SU-DHL-6 (cell line): ENCODE measurements around the gene SSR4.

Experiments
- H2AFZ ChIP-seq: fragments of 200-600 bp; sonication (generic); 2 replicates; pipeline ENCODE4 v1.6.1; 2014; ENCODE audit warnings: low read depth, mild to moderate bottlenecking, moderate library complexity, mixed read lengths, antibody characterized with exemption, low read length; ENCODE audit not compliant: severe bottlenecking
- H3F3A ChIP-seq: fragments of 200-600 bp; shearing (Covaris generic); 2 replicates; pipeline ENCODE4 v1.6.0; 2016; ENCODE audit warnings: antibody characterized with exemption, mild to moderate bottlenecking; ENCODE audit not compliant: insufficient read depth
- H3K27ac ChIP-seq: fragments of 200-600 bp; sonication (generic); 2 replicates; pipeline ENCODE4 v1.5.1; 2016; ENCODE audit warnings: low read depth, mild to moderate bottlenecking, low read length, moderate library complexity, mixed read lengths
- H3K27me3 ChIP-seq: fragments of 200-600 bp; sonication (generic), shearing (Covaris generic); 2 replicates; pipeline ENCODE4 v1.6.0; 2014; ENCODE audit warnings: mild to moderate bottlenecking, low read length
- H3K36me3 ChIP-seq: fragments of 200-600 bp; sonication (generic); 2 replicates; pipeline ENCODE4 v1.6.1; 2014; ENCODE audit warnings: mild to moderate bottlenecking, low read length, mixed read lengths
- H3K4me2 ChIP-seq: fragments of 300-600, 200-600 bp; shearing (Covaris generic), sonication (generic); 2 replicates; pipeline ENCODE4 v1.6.0; 2014; ENCODE audit warnings: low read length, low read depth, mild to moderate bottlenecking; ENCODE audit not compliant: poor library complexity, severe bottlenecking
- H3K4me3 ChIP-seq: fragments of 200-600 bp; sonication (generic); 2 replicates; pipeline ENCODE4 v1.5.1; 2014; ENCODE audit warnings: antibody characterized with exemption, low read length, mild to moderate bottlenecking, mixed read lengths; ENCODE audit not compliant: insufficient read depth, poor library complexity, severe bottlenecking
- H3K79me2 ChIP-seq: fragments of 200-600 bp; sonication (generic); 2 replicates; pipeline ENCODE4 v1.6.1; 2014; ENCODE audit warnings: mild to moderate bottlenecking, low read length, moderate library complexity; ENCODE audit not compliant: insufficient read depth
- H3K9ac ChIP-seq: fragments of 200-600 bp; sonication (generic); 2 replicates; pipeline ENCODE4 v1.7.0; 2014; ENCODE audit warnings: mild to moderate bottlenecking, low read length
- H3K9me2 ChIP-seq: fragments of 200-600 bp; sonication (generic); replicated peaks from 2 replicates; pipeline ENCODE4 v1.6.1; 2014; ENCODE audit warnings: low read length; ENCODE audit not compliant: insufficient read depth
- H3K9me3 ChIP-seq: fragments of 200-600 bp; sonication (generic); 2 replicates; pipeline ENCODE4 v1.6.1; 2014; ENCODE audit warnings: low read length, mixed read lengths; ENCODE audit not compliant: insufficient read depth
- H4K20me1 ChIP-seq: fragments of 200-600 bp; sonication (generic); 2 replicates; pipeline ENCODE4 v1.6.1; 2014; ENCODE audit warnings: low read depth, mild to moderate bottlenecking, antibody characterized with exemption, low read length, moderate library complexity, mixed read lengths
- EZH2phosphoT487 ChIP-seq: fragments of 200-600 bp; sonication (generic), shearing (Covaris generic); conservative IDR thresholded peaks from 2 replicates; pipeline ENCODE4 v1.6.1; 2018; ENCODE audit warnings: mild to moderate bottlenecking, antibody characterized with exemption, low read length, moderate library complexity, mixed read lengths
- TF ChIP-seq, protein P1 (sequence below): fragments of 200-600 bp; sonication (generic); IDR thresholded peaks from one replicate; pipeline ENCODE4 v1.5.1; 2017; ENCODE audit warnings: antibody characterized with exemption, mild to moderate bottlenecking, low read length, moderate library complexity; ENCODE audit not compliant: insufficient read depth, poor library complexity, severe bottlenecking

SSR4 gene

DNA sequence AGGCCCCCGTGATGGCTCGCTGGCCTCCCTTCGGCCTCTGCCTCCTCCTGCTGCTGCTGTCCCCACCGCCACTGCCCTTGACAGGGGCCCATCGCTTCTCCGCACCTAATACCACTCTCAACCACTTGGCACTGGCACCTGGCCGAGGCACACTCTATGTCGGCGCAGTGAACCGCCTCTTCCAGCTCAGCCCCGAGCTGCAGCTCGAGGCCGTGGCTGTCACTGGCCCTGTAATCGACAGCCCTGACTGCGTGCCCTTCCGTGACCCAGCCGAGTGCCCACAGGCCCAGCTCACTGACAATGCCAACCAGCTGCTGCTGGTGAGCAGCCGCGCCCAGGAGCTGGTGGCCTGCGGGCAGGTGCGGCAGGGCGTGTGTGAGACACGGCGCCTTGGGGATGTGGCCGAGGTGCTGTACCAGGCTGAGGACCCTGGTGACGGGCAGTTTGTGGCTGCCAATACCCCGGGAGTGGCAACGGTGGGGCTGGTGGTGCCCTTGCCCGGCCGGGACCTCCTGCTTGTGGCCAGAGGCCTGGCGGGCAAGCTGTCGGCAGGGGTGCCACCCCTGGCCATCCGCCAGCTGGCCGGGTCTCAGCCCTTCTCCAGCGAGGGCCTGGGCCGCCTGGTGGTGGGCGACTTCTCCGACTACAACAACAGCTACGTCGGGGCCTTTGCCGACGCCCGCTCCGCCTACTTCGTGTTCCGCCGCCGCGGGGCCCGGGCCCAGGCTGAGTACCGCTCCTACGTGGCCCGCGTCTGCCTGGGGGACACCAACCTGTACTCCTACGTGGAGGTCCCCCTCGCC, 27.4 kb upstream of the SSR4 start:
- H4K20me1 ChIP-seq, result no peaks in the 10 kb centered on the region
- H3K9me3 ChIP-seq, result no peaks in the 10 kb centered on the region
- H3K9ac ChIP-seq, result no peak overlapping the region
- H3K36me3 ChIP-seq, result no peaks in the 10 kb centered on the region
- H3K27me3 ChIP-seq, result no peaks in the 10 kb centered on the region
- H3F3A ChIP-seq, result no peaks in the 10 kb centered on the region
- H3K79me2 ChIP-seq, result no peaks in the 10 kb centered on the region
- no peak overlapping the region for H2AFZ ChIP-seq
- no peak overlapping the region for H3K4me3 ChIP-seq
- H3K27ac ChIP-seq, result no peak overlapping the region
- no peaks in the 10 kb centered on the region for H3K9me2 ChIP-seq
- no peak overlapping the region for H3K4me2 ChIP-seq
- TF ChIP-seq EZH2phosphoT487, result no peak
- TF ChIP-seq, protein P1, sequence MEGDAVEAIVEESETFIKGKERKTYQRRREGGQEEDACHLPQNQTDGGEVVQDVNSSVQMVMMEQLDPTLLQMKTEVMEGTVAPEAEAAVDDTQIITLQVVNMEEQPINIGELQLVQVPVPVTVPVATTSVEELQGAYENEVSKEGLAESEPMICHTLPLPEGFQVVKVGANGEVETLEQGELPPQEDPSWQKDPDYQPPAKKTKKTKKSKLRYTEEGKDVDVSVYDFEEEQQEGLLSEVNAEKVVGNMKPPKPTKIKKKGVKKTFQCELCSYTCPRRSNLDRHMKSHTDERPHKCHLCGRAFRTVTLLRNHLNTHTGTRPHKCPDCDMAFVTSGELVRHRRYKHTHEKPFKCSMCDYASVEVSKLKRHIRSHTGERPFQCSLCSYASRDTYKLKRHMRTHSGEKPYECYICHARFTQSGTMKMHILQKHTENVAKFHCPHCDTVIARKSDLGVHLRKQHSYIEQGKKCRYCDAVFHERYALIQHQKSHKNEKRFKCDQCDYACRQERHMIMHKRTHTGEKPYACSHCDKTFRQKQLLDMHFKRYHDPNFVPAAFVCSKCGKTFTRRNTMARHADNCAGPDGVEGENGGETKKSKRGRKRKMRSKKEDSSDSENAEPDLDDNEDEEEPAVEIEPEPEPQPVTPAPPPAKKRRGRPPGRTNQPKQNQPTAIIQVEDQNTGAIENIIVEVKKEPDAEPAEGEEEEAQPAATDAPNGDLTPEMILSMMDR, result no peak

DNA sequence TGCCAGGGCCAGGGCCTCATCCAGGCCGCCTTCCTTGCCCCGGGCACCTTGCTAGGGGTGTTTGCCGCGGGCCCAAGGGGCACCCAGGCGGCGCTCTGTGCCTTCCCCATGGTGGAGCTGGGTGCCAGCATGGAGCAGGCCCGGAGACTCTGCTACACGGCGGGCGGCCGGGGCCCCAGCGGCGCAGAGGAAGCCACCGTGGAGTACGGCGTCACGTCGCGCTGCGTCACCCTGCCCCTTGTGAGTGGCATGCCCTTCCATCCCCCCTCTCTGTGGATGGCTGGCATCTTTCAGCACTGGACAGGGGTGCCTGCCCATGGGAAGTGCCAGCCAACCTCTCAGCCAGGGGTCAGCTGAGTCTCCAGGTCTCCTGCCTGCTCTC, 26.8 kb upstream of the SSR4 start:
- H3K9me2 ChIP-seq, result no peaks in the 10 kb centered on the region
- no peak overlapping the region for H3K4me3 ChIP-seq
- H2AFZ ChIP-seq, result no peak overlapping the region
- no peak overlapping the region for H3K4me2 ChIP-seq
- no peak overlapping the region for H3K9ac ChIP-seq
- no peak overlapping the region for H3K27ac ChIP-seq
- no peaks in the 10 kb centered on the region for H3K79me2 ChIP-seq
- no peaks in the 10 kb centered on the region for H3K27me3 ChIP-seq
- no peaks in the 10 kb centered on the region for H3K9me3 ChIP-seq
- H4K20me1 ChIP-seq, result no peaks in the 10 kb centered on the region
- no peaks in the 10 kb centered on the region for H3K36me3 ChIP-seq
- no peaks in the 10 kb centered on the region for H3F3A ChIP-seq
- TF ChIP-seq, protein P1, result no peak
- no peak for TF ChIP-seq EZH2phosphoT487

DNA sequence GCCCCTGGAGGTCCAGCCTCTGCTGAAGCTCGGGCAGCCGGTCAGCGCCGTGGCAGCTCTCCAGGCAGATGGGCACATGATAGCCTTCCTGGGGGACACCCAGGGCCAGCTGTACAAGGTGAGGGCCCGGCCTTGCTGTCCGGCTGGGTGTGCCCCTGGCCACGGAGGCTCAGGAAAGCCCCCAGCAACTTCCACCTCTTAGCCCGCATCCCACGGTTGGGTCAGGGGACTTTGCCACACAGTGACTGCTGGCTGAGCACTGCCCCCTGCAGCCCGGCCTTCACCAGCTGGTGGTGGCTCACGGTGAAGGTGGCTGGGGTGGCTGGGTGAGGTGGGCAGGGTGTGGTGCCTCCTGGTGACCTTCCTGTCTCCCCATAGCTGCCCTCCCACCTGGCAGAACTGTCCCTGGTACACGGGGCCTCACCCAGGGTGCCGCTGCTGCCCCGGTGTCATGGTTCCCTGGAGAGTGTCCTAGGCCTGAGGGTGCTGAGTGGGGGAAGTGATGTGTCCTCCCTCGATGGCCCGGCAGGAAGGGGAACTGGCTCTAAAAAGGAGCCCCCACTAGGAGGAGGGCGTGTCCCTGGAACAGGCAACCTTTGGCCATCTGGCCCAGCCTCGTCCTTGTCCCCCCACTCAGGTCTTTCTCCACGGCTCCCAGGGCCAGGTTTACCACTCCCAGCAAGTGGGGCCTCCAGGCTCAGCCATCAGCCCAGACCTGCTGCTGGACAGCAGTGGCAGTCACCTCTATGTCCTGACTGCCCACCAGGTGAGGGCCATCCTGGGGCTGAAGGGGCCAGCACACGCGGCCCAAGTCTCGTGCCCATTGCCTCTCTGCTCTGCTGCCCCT, 25.9 kb upstream of the SSR4 start:
- no peaks in the 10 kb centered on the region for H3K36me3 ChIP-seq
- H4K20me1 ChIP-seq, result no peaks in the 10 kb centered on the region
- H3K9me3 ChIP-seq, result no peaks in the 10 kb centered on the region
- H3K9me2 ChIP-seq, result no peaks in the 10 kb centered on the region
- H3F3A ChIP-seq, result no peaks in the 10 kb centered on the region
- no peak overlapping the region for H3K9ac ChIP-seq
- TF ChIP-seq, protein P1, result no peak
- no peak for TF ChIP-seq EZH2phosphoT487
- H3K79me2 ChIP-seq, result no peaks in the 10 kb centered on the region
- H3K27me3 ChIP-seq, result no peaks in the 10 kb centered on the region
- H3K4me2 ChIP-seq, result no peak overlapping the region
- no peak overlapping the region for H3K27ac ChIP-seq
- H2AFZ ChIP-seq, result no peak overlapping the region
- no peak overlapping the region for H3K4me3 ChIP-seq
